Suprapubic skin (tissue), 4 donors: ENCODE measurements around the gene MGST2. TPM values are rescaled to one million over a fixed set of nuclear protein-coding genes. Genes with fewer than 3 reads are reported as not detected.
A peak's percentile ranks its signal among the peaks of the same experiment; 100 is the strongest.

ENCODE experiments used
- DNase-seq, 2 donors: peaks; one replicate each; pipeline ENCODE4 v3.0.0-alpha.2; 2019; ENCODE audit warnings: low spot score in 2 of 2
- H3K27ac ChIP-seq: fragments of 200-600 bp; sonication (generic); one replicate; pipeline ENCODE4 v1.5.1; 2019
- H3K27me3 ChIP-seq: fragments of 200-600 bp; sonication (generic); one replicate; pipeline ENCODE4 v1.5.1; 2019
- H3K36me3 ChIP-seq: fragments of 200-600 bp; sonication (generic); one replicate; pipeline ENCODE4 v1.5.1; 2019
- H3K4me1 ChIP-seq: fragments of 200-600 bp; sonication (generic); one replicate; pipeline ENCODE4 v1.5.1; 2019
- H3K4me3 ChIP-seq: fragments of 200-600 bp; sonication (generic); one replicate; pipeline ENCODE4 v1.5.1; 2019; ENCODE audit warnings: mild to moderate bottlenecking
- H3K9me3 ChIP-seq: fragments of 200-600 bp; sonication (generic); one replicate; pipeline ENCODE4 v1.5.1; 2019
- EP300 ChIP-seq: sonication (generic); formaldehyde crosslinking; IDR thresholded peaks from one replicate; pipeline ENCODE4 v1.6.1; 2017; ENCODE audit warnings: antibody characterized with exemption
- POLR2A ChIP-seq, 2 donors: fragments of 450-650 bp; IDR thresholded peaks; one replicate each; pipeline ENCODE4 v1.6.1; 2017; ENCODE audit warnings: antibody characterized with exemption in 2 of 2, mild to moderate bottlenecking in 2 of 2, moderate library complexity in 2 of 2
- POLR2AphosphoS5 ChIP-seq, 3 donors: sonication (generic); formaldehyde crosslinking; IDR thresholded peaks; one replicate each; pipeline ENCODE4 v1.6.1; 2017; ENCODE audit warnings: antibody characterized with exemption in 3 of 3
- WGBS: methylation state at CpG from one replicate; pipeline ENCODE4 v1.1.5; 2018; 5-methylcytosine and 5-hydroxymethylcytosine counted together
- total RNA-seq, 4 donors: library from RNA; depleted of rRNA; stranded (reverse); fragments of >200 nt; gene quantifications; one replicate each; pipeline ENCODE4 v1.1.0, GENCODE V29; 2016
- TF ChIP-seq, protein P1 (sequence below), 2 donors: fragments of 200-600 bp in 1 of 2; fragments of 450-650 bp in 1 of 2; sonication (generic) in 1 of 2; IDR thresholded peaks; one replicate each; pipeline ENCODE4 v1.5.1; 2016 to 2019; ENCODE audit warnings: antibody characterized with exemption in 2 of 2, mild to moderate bottlenecking in 1 of 2, moderate library complexity in 1 of 2

MGST2 gene
- total RNA-seq, 4 donors from 2014 or later: 98.7 to 157 (median 128) TPM

DNA sequence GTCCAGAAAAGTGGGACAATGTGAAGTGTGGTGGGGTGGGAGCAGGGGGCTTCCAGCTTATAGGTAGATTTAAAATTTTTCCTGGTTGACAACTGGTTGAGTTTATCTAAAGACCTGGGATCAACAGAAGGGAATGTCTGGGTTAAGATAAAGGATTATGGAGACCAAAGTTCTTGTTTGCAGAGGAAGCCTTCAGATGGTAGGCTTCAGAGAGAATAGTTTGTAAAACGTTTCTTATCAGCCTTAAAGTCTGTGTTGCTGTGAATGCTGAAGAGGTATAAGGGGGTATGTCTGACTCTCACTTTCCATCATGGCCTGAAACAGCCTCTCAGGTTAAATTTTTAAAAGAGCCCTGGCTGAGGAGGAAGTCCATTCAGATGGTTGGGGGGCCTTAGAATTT is 20.5 kb downstream of the MGST2 start:
- no peak overlapping the region for H3K27ac ChIP-seq
- no peak for DNase-seq
- peaks cover 3% of the 10 kb centered on the region for H3K36me3 ChIP-seq
- H3K4me3 ChIP-seq: no peak overlapping the region
- H3K4me1 ChIP-seq: peaks cover 22% of the 10 kb centered on the region
- H3K27me3 ChIP-seq: no peaks in the 10 kb centered on the region
- no peaks in the 10 kb centered on the region for H3K9me3 ChIP-seq
- no peak for TF ChIP-seq POLR2AphosphoS5 (IDR thresholded peaks at IDR 0.05)
- WGBS: 79% methylated on average over 1 of the region's 1 CpG

DNA sequence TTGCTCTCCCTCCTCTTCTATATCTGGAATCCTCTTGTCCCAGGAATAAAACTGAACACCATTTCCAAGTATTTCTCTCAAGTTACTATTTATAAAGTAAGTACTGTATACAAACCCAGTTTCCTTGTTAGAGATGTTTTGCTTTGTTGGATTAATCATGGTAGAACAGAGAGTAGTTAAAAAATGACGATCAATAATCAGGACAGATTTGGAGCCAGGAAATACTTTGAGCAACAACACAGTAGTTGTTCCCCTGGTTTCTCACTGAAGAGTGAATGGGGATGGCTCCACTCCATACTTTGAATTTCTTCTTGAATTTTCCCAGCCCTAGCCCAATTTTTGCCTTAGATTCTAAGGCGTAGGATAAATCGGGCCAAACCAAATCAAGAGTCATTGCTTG is 21.4 kb downstream of the MGST2 start:
- no peak for TF ChIP-seq EP300
- TF ChIP-seq POLR2A (IDR thresholded peaks at IDR 0.05): no peak
- TF ChIP-seq POLR2AphosphoS5 (IDR thresholded peaks at IDR 0.05): no peak
- TF ChIP-seq, protein P1, sequence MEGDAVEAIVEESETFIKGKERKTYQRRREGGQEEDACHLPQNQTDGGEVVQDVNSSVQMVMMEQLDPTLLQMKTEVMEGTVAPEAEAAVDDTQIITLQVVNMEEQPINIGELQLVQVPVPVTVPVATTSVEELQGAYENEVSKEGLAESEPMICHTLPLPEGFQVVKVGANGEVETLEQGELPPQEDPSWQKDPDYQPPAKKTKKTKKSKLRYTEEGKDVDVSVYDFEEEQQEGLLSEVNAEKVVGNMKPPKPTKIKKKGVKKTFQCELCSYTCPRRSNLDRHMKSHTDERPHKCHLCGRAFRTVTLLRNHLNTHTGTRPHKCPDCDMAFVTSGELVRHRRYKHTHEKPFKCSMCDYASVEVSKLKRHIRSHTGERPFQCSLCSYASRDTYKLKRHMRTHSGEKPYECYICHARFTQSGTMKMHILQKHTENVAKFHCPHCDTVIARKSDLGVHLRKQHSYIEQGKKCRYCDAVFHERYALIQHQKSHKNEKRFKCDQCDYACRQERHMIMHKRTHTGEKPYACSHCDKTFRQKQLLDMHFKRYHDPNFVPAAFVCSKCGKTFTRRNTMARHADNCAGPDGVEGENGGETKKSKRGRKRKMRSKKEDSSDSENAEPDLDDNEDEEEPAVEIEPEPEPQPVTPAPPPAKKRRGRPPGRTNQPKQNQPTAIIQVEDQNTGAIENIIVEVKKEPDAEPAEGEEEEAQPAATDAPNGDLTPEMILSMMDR (IDR thresholded peaks at IDR 0.05): no peak
- no peak for DNase-seq
- H3K4me1 ChIP-seq: peaks cover 25% of the 10 kb centered on the region
- peaks cover 3% of the 10 kb centered on the region for H3K36me3 ChIP-seq
- H3K27ac ChIP-seq: no peak overlapping the region
- H3K9me3 ChIP-seq: no peaks in the 10 kb centered on the region
- no peak overlapping the region for H3K4me3 ChIP-seq
- no peaks in the 10 kb centered on the region for H3K27me3 ChIP-seq
- WGBS: 90% methylated on average over 3 of the region's 3 CpGs

DNA sequence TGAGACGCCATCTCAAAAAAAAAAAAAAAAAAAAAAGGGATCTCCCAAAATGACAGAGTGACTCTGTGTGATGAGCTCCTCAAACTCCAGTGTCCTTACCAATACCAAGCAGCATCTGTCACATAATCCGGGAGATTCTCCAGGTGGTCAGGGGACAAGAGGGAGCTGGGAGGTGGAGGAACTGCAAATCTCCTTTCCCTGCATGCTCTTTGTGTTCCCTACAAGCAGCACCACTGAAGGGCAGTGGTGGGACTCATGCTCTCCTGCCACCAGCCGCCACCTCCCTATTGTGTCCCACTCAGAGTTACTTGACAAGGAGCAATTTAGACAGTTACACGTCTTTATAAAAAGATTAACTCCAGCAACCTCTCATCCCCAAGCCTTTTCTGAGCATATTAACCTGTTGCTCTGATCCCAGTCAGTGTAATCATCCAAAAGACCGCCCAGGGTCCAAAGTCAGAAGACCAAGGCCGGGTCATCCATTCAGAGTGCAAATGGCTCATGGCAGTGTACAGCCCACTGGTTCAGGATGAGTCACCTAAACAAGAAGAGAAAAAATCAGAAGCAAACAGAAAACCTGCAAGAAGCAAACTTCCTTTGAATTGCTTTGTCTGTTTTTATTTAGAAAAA is 23.6 kb downstream of the MGST2 start:
- 89% methylated on average over 6 of the region's 6 CpGs for WGBS
- H3K9me3 ChIP-seq: no peaks in the 10 kb centered on the region
- TF ChIP-seq, protein P1 (IDR thresholded peaks at IDR 0.05): no peak
- TF ChIP-seq POLR2A (IDR thresholded peaks at IDR 0.05) (no peak), EP300 (no peak), POLR2AphosphoS5 (IDR thresholded peaks at IDR 0.05) (no peak)
- H3K27me3 ChIP-seq: no peaks in the 10 kb centered on the region
- H3K4me1 ChIP-seq: peaks cover 14% of the 10 kb centered on the region
- peaks cover 3% of the 10 kb centered on the region for H3K36me3 ChIP-seq
- H3K4me3 ChIP-seq: no peak overlapping the region
- H3K27ac ChIP-seq: no peak overlapping the region
- no peak for DNase-seq

DNA sequence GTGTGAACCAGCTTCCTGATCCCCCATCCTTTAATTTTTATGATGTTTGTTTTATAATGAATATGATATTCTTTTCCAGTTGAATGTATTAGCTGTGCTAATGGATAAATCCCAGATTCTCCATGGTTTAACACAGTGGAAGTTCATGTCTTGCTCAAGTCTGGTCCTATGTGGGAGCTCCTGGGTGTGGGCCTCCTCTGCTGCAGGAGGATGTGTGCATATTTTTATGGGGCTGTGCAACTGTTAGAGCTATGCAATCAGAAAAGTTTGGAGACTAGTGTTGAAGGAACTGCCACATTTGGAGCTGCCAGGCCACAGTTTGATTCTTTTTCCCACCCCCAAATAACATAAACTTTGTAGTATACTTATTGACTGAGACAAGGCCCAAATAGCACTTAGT is 24.8 kb downstream of the MGST2 start:
- peaks cover 14% of the 10 kb centered on the region for H3K4me1 ChIP-seq
- H3K27me3 ChIP-seq: no peaks in the 10 kb centered on the region
- TF ChIP-seq POLR2A (IDR thresholded peaks at IDR 0.05): no peak
- no peak for TF ChIP-seq POLR2AphosphoS5 (IDR thresholded peaks at IDR 0.05)
- TF ChIP-seq, protein P1 (IDR thresholded peaks at IDR 0.05): no peak
- TF ChIP-seq EP300: no peak
- H3K36me3 ChIP-seq: no peaks in the 10 kb centered on the region
- no peak overlapping the region for H3K27ac ChIP-seq
- no peaks in the 10 kb centered on the region for H3K9me3 ChIP-seq
- H3K4me3 ChIP-seq: no peak overlapping the region
- DNase-seq: no peak

DNA sequence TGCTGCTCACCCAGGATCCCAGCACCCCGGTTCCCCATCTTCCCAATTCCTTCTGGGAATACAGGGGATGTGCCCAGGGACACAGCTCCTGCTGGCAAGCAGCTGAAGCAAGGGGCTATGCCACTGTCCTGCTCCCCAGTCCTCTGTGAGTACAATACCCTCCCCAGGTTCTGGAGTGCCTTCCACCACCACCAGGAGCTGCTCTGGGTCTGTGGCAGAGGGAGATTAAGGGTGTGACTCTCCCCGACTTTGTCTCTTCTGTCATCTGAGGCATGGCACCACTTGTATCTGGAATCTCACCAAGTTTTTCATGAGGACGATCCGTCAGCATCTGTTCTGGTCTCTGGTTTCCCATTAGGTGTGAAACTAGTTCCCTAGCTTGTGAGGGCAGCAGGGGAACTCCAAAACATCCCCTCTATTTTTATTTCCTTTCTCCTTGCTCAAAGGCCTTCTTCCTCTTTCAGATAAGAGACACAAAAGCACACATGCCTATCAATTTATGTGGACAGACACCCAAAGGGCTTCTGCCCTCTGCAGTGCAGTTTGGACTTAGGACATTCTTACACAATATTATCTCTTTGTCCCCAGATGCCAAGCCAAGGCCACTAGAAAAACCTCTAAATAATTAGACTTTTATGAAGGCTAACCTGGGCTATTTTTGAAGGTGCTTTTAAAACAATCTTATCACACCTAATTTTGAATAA is 26.8 kb downstream of the MGST2 start:
- H3K36me3 ChIP-seq: peaks cover 15% of the 10 kb centered on the region
- DNase-seq: no peak
- peaks cover 14% of the 10 kb centered on the region for H3K4me1 ChIP-seq
- no peak overlapping the region for H3K27ac ChIP-seq
- no peak overlapping the region for H3K4me3 ChIP-seq
- H3K9me3 ChIP-seq: no peaks in the 10 kb centered on the region
- no peak for TF ChIP-seq EP300
- TF ChIP-seq, protein P1 (IDR thresholded peaks at IDR 0.05): peak; percentile 22 to 23
- whole genome bisulfite sequencing: 35% methylated on average over 4 of the region's 4 CpGs
- H3K27me3 ChIP-seq: no peaks in the 10 kb centered on the region
